ENCODE results near the gene CFDP1.

- TF ChIP-seq CTCF (IDR thresholded peaks at IDR 0.05; ENCODE audit: poor library complexity), result no peak
- no peak for TF ChIP-seq EZH2 (IDR thresholded peaks at IDR 0.05; ENCODE audit: borderline replicate concordance)
These were observed 27.1 kb upstream of the CFDP1 start for GRCh38 chr16:75460446-75460845.

Data from hepatocyte (in vitro differentiated cells).